ENCODE results near the gene CST7. TPM values are rescaled to one million over a fixed set of nuclear protein-coding genes. Genes with fewer than 3 reads are reported as not detected.

The CST7 gene
- total RNA-seq, 1 donor from 2014 or later: not detected

DNA sequence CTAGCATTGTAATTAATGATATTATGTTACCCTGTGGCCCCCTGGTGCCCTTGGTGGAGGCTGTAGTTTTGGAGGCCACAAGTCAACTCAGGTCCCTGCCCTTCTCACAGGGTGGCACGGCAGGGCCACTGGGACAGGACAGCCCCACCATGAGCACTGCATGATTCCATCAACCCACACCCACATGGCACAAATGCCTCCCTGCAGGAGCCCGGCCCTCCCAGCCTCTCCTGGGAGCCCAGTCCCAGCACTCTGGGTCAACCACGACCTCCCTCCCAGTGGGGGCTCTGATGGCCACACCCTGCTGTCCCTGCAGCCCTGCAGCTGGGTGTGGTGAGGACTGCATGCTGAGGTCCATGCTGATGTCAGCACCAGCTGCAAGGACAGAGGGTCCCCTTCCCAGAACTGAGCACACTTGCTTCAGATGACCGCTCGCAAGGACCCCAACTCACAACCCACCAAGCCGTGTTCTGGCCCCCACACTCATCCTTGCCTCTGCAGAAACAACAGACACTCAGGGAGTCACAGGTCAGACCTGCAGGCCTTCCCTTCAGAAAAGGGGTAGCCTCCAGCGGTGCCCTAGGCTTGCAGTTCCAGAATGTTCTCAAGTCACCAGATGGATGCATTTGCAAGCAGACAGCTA lies 15.7 kb upstream of the CST7 start:
- no peak overlapping the region for H3K4me3 Mint-ChIP-seq
- H3K4me1 Mint-ChIP-seq: peaks cover 14% of the 10 kb centered on the region
- DNase-seq (ENCODE audit: low read depth, low spot score): no peak
- H3K36me3 Mint-ChIP-seq (ENCODE audit: low read depth): no peaks in the 10 kb centered on the region
- no peaks in the 10 kb centered on the region for H3K9me3 Mint-ChIP-seq
- no peak overlapping the region for H3K27ac Mint-ChIP-seq (ENCODE audit: unreplicated experiment)
- TF ChIP-seq, protein P1, sequence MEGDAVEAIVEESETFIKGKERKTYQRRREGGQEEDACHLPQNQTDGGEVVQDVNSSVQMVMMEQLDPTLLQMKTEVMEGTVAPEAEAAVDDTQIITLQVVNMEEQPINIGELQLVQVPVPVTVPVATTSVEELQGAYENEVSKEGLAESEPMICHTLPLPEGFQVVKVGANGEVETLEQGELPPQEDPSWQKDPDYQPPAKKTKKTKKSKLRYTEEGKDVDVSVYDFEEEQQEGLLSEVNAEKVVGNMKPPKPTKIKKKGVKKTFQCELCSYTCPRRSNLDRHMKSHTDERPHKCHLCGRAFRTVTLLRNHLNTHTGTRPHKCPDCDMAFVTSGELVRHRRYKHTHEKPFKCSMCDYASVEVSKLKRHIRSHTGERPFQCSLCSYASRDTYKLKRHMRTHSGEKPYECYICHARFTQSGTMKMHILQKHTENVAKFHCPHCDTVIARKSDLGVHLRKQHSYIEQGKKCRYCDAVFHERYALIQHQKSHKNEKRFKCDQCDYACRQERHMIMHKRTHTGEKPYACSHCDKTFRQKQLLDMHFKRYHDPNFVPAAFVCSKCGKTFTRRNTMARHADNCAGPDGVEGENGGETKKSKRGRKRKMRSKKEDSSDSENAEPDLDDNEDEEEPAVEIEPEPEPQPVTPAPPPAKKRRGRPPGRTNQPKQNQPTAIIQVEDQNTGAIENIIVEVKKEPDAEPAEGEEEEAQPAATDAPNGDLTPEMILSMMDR (conservative IDR thresholded peaks at IDR 0.05): no peak
- no peaks in the 10 kb centered on the region for H3K27me3 Mint-ChIP-seq (ENCODE audit: low read depth)

GRCh38 chr20:24934101-24934661 lies 14.9 kb upstream of the CST7 start:
- Mint-ChIP-seq H3K4me1 (peaks cover 11% of the 10 kb centered on the region), H3K4me3 (no peak overlapping the region), H3K27ac (ENCODE audit: unreplicated experiment) (no peak overlapping the region), H3K27me3 (ENCODE audit: low read depth) (no peaks in the 10 kb centered on the region), H3K9me3 (no peaks in the 10 kb centered on the region), H3K36me3 (ENCODE audit: low read depth) (no peaks in the 10 kb centered on the region)
- TF ChIP-seq, protein P1 (conservative IDR thresholded peaks at IDR 0.05): no peak
- no peak for DNase-seq (ENCODE audit: low read depth, low spot score)

DNA sequence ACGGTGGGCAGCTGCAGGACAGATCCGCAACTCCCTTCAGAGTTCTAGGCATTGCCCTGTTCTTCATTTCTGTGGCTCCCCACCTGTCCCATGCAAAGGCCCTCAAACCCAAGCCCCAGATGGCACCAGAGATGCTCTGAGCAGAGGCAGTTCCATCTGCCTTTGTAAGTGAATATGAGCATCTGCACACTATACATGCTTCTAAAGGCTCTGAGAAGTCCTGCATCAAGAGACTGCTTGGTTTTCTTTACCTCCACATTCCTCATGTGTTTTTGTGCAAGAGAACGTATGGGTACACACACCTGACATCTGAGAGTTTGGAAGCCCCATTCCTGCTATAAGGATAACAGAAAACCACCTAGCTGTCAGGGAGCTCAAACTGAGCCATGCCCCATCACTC lies 14.4 kb upstream of the CST7 start:
- TF ChIP-seq, protein P1 (conservative IDR thresholded peaks at IDR 0.05): no peak
- DNase-seq (ENCODE audit: low read depth, low spot score): no peak
- Mint-ChIP-seq H3K27ac (ENCODE audit: unreplicated experiment) (no peak overlapping the region), H3K36me3 (ENCODE audit: low read depth) (no peaks in the 10 kb centered on the region), H3K4me3 (no peak overlapping the region), H3K4me1 (peaks cover 8% of the 10 kb centered on the region), H3K27me3 (ENCODE audit: low read depth) (no peaks in the 10 kb centered on the region), H3K9me3 (no peaks in the 10 kb centered on the region)

GRCh38 chr20:24935140-24935539 lies 13.9 kb upstream of the CST7 start:
- no peak overlapping the region for H3K27ac Mint-ChIP-seq (ENCODE audit: unreplicated experiment)
- H3K36me3 Mint-ChIP-seq (ENCODE audit: low read depth): no peaks in the 10 kb centered on the region
- H3K4me3 Mint-ChIP-seq: no peak overlapping the region
- TF ChIP-seq, protein P1 (conservative IDR thresholded peaks at IDR 0.05): no peak
- DNase-seq (ENCODE audit: low read depth, low spot score): no peak
- no peaks in the 10 kb centered on the region for H3K27me3 Mint-ChIP-seq (ENCODE audit: low read depth)
- peaks cover 3% of the 10 kb centered on the region for H3K4me1 Mint-ChIP-seq
- no peaks in the 10 kb centered on the region for H3K9me3 Mint-ChIP-seq

DNA sequence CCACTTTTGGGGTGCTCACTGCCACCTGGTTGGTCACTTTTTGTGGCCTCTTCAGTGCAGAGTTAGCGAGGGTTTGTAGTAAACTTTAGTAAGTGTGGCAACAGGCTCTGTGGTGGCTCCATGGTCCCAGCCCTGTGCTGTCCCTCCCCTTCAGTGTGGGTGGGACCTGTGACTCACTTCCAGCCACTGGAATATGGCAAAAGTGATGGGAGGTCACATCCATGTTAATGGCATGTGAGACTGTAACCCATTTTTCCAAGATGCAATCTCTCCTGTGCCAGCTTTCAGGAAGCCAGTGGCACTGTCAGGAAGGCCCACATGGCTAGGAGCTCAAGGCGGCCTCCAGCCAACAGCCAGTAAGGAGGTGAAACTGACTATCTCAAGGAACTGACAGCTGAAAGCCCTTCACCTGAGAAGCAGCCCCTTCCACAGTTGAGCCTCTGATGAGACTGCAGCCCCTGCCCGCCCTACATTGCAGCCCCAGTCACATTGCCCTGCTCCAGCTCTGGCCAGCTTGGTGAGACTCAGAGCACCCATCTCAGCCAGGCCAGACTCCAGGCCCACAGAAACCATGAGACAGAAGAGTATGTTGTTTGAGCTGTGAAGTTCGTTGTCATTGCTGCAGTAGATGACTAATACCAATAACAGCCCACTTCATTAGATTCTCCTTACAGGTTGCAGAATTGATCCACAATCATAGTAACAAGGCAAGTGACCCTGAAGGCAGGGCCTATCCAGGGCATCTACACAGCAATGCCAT lies 13.1 kb upstream of the CST7 start:
- no peak overlapping the region for H3K27ac Mint-ChIP-seq (ENCODE audit: unreplicated experiment)

More for the DNA sequence above, 13.1 kb upstream of the CST7 start:
- H3K27me3 Mint-ChIP-seq (ENCODE audit: low read depth): no peaks in the 10 kb centered on the region
- H3K36me3 Mint-ChIP-seq (ENCODE audit: low read depth): no peaks in the 10 kb centered on the region
- H3K4me1 Mint-ChIP-seq: no peaks in the 10 kb centered on the region
- TF ChIP-seq, protein P1 (conservative IDR thresholded peaks at IDR 0.05): no peak
- peaks cover 5% of the 10 kb centered on the region for H3K9me3 Mint-ChIP-seq
- DNase-seq (ENCODE audit: low read depth, low spot score): no peak
- H3K4me3 Mint-ChIP-seq: no peak overlapping the region
